ENCODE results near the gene TPCN2.

The TPCN2 gene

DNA sequence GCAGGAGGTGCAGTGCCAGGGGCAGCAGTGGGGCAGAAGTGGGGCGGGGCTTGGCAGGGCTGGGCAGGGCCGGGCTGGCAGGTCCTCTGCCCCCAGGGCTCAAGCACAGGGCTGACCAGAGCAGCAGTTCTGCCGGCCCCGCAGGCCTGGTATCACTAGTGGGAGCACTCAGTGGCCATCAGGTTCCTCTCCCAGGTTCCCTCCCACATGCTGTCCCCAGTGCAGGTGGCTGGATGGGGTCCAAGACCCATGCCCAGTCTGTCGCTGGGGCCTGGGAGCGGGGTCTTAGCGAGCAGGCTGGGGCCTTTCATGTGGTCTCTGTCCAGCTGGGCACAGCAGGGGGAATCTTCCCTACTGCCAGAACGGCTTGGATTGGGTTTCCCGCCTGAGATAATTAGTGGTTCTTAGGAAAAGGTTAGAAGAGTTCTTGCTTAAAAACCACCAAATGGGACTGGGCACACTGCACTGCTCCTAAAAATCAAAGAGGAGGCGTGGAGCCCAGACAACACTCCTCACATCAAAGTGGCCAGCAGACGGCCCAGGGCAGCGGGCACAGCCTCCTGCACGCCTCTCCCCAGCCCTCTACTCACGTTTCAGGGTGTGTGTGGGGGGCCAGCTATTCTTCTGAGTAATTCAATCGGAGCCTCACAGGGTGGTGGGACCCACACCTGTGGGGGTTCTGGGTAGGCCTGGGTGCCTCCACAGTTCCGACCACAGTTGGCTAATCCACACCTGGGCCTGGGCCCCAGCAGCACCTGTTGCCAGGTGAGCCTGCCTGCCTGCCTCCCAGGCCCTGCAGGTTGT is 45.6 kb downstream of the TPCN2 start:
- no peak for DNase-seq (ENCODE audit: low read depth in 2 of 2)

DNA sequence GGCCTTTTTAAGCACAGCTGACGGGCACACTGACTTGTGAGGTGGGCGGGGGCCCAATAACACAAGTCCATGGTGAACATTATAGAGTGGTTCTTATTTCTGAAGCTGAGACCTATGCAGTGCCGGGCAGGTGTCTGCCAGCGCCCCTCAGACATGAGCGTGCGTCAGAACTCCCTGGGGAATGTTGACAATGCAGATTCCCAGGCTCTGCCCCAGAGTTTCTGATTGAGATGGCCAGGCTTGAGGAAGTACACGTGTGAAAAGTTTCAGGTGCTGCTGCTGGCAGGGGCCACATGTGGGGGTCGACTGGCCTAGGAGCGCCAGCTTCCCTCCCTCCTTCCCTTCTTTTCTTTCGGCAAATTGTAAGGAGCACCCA is 46.2 kb downstream of the TPCN2 start:
- DNase-seq (ENCODE audit: low read depth in 2 of 2): no peak

DNA sequence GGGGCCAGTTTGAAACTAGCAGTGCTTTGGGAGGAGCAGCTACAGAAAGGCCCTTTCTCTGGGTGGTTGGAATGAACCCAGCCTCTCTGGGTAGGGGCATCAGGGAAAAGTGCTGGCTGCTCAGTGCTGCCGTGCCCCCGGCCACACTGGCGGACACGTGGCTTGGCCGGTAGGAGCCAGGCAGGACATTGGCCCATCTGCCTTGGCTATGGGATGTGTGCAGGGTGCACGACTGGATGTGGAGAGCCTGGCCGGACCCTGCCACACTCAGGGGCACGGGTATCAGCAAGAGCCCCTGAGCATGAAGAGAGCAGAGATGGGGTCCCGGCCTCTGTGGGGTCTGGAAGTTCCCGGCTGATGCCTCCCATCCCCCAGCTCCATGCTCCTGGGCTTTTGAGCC is 46.6 kb downstream of the TPCN2 start:
- DNase-seq (ENCODE audit: low read depth in 2 of 2): no peak

DNA sequence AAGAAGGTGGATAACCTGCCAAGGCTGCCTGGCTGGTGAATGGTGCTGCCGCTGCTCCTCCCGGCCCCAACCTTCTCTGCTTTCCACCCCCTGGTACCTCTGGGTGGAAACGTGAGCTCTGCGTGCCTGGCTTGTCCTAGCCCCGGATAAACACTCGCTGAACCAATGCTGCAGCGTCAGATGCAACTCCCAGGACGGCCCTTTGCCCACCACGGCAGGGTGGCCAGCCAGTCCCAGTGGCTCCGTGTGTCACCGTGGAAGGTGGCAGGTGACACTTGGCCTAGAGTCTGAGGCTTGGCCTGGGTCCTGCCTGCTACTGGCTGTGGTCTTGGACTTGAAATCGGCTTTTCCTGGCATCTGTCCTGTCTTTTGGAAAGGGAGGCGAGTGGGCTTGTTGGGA is 47.7 kb downstream of the TPCN2 start:
- no peak for DNase-seq (ENCODE audit: low read depth in 2 of 2)

DNA sequence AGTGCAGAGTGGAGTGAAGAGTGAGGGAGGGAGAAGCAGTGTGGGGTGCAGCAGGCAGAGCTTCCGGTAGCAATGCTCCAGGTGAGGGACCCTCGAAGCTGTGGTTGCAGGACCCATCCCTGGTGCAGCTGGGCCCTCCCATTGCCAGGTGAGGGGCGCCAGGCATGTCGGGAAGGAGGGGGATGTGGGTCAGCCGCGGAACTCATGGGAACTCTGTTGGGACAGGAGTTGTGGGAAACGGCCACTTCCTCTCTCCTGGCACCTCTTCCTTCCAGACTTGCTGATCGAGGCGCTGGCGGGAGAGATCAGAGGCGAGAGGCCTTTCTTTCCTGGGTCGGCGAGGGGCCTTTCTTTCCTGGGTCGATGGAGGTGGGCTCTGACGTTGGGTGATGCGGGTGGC is 48.5 kb downstream of the TPCN2 start:
- no peak for DNase-seq (ENCODE audit: low read depth in 2 of 2)

DNA sequence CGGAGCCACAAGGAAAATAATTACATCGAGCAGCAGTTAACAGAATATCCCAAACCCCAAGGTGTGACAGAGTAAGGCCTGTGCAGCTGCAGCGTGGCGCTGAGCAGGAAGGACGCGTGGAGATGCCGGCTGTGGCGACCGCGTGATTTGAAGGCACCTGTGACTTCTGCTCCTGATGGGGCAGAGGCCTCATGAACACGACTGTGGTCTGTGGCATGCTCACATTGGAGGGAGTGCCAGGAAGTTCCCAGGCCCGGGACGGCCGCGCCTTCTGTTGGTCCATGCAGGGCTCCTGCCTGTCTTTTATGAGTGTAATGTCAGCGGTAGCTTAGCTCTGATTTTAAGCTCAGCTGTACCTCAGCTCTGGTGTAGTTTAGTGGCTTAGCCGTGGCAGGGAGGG is 50.4 kb downstream of the TPCN2 start:
- no peak for DNase-seq (ENCODE audit: low read depth in 2 of 2)

DNA sequence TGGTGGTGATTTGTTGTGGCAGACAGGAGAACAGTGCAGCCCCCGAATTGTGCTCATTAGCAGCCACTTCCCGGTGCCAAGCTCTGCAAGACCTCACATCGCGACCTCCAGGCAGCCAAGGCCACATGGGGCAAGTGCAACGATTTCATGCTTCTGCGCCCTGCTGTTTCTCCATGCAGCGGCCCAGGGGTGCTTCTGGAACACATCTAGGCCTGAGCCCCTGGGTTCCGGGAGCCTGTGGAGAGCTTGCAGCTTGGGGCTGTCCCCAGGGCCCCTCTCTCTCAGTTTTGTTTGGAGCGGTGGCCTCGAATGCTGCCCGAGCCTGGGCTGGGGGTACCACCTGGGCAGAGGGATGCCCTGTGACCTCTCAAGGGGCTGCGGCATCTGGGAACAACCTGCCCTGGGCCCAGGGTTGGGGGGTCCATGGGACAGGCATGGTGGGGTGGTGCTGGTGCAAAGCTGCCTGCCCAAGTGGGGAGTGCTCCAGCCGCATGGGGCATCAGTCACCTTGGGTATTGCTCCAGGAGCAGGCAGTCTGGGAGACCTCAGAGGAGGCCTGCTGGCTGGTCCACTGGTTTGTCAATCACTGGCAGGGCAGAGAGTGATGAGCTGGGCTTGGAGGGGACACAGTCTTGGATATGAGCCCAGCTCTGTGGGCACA is 51.9 kb downstream of the TPCN2 start:
- no peak for DNase-seq (ENCODE audit: low read depth in 2 of 2)

DNA sequence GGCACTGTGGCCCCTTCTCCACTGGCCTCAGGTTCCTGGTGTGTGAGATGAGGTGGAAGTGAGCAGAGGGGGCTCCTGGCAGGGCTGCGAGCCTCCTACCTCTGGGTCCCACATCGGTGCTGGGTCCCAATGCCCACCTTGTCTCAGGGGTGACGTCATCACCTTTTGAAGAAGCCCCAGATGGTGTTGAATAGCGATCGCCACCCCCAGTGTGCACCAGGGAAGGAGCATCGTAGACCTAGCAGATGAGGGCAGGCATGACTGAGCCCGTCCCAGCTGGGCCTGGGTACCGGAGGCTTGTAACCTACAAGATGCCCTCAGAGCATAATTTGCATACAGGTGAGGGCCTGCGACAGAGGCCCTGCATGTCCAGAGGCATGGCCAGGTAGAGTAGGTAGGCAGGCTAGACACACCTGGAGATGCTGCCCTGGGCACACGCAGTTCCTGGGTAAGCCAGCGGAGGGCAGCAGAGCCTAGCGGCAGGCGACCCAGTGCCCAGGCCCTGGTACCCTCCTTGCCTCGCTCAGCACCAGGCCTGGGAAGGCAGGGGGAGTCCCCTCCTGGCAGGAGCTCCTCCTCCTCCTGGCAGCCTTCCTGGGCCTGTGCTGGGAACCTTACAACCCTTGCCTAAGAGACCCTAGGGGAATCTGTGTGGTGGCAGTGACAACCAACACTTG is 52.5 kb downstream of the TPCN2 start:
- DNase-seq (ENCODE audit: low read depth in 2 of 2): peak; percentile 47 to 64

DNA sequence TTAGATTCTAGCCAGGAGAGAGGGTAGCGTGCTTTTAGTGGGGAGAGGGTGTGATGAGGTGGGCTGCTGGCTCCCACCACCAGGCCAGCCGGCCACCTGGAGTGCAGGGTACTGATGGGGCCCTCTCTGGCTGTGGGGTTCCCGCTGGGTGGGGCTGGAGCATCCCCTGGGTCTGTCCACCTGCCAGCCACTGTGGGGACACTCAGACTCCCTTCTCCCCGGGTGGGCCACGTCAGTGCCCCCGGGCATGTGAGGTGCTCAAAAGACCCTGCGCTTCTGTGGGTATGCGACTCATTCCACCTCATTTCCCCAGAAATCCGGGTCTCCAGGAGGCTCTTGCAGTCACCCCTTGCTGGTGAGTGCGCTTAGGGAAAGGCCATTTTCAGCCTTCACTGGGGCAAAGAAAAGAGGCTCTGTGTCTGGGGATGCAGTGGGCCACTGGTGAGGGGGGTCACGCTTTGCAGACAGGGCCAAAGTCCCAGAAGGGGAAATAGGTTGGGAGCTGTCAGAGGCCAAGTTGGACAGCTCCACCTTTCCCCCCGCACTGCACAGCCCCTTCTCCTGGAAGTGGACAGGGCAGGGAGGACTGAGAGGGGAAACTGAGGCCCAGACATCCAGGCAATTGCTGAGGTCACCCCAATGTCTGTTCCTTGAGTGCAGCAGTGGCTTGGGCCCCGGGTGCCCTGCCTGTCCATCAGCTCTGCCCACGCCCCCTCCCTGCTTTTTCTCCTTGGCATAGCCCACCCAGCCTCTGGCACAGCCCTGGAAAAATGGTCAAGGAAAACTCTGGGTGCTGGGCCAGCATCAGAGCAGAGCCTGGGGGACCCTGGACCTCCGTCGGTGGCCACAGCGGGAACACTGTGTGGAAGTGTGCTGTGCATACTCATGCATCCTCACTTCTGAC is 53.3 kb downstream of the TPCN2 start:
- DNase-seq (ENCODE audit: low read depth in 2 of 2): no peak

DNA sequence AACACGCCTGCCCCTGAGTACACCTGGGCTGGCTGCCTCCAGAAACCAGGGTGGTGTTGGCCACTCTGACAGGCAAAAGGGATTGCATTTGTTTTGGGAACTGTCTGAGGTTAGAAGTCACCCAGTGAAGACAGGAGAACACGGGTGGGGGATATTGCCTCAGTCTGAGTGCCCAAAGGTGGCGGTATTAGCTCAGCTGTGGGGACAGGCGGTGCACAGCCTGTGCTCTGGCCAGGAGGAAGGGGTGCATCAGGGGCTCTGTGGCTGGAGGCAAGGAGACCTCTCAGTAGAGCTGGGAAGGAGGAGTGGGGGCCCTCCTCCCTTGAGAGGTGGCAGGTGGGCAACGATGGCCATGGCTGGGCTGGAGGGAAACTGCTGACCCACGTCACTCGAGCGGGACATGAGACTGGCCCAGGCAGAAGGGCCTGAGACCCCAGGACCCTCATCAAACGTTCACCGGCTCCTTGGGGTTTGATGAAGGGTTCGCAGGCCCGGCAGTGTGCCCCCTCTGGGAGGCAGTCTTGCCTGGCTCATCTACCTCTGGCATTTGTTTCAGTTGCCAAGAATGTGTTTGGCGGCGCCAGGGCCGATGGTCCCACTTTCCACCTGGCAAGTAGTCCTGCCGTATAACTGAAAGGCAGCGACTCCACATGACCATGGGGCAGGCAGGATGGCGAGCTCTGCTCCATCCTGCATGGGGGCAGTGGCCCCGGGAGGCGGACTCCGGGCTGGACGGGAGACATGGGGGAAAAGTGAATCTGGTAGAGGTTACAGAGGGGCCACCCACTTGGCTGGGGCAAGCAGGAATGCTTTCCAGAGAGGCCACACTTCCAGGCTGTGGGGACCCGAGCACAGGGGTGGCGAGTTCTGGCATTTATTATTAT is 54.2 kb downstream of the TPCN2 start:
- DNase-seq (ENCODE audit: low read depth in 2 of 2): no peak

DNA sequence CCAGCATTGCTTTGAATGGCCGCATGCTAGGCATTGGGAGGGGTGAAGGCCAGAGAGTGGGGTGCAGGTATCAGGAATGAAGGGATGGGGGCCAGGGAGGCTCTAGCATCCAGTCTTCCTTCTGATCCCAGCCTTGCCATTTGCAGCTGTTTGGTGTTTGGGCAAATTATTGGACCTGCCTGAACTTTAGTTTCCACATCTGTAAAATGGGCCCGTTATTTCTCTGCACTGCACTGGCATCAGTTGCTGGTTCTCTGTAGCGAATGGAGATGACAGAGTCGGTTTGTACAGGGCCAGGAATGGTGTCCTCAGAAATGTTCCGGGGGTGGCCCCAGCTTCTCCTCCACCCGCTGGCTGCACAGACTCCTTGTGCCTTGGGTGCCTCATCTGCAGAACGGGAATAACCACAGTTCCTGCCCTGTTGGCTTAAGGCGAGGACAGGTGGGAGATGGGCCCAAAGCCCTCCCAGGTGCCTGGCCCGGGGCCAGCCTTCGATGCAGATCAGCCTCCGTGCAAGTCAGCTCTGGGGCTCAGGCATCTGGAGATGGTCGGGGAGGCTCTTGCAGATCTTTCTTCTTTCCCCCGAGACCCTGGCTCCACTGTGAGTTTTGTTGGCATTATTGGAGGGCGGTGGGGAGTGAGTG is 55.6 kb downstream of the TPCN2 start:
- DNase-seq (ENCODE audit: low read depth in 2 of 2): no peak

DNA sequence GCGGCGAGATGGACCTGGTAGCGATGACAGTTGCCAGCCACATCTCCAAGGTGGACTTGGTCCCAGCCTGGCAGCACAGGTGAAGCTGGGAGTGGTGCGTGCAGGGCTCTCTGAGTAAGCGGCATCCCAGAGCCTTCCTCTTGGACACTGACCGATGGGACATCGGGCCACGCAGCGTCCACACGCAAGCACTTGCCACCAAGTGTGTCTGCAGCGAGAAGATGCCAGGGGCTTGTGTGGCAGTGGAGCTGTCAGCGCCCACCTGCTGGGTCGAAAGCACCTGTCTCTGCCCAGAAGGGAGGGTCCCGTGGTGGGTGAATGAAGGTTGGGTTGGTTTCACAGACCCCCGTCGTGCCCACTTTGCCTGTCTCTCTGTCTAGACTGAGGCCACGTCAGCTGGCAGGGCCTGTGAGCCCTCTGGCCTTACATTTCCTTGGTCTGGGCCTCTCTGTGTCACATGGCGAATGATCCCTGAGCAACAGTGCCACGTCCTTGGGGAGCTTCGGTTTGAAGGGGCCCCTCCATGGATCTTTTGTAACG is 56.2 kb downstream of the TPCN2 start:
- no peak for DNase-seq (ENCODE audit: low read depth in 2 of 2)

DNA sequence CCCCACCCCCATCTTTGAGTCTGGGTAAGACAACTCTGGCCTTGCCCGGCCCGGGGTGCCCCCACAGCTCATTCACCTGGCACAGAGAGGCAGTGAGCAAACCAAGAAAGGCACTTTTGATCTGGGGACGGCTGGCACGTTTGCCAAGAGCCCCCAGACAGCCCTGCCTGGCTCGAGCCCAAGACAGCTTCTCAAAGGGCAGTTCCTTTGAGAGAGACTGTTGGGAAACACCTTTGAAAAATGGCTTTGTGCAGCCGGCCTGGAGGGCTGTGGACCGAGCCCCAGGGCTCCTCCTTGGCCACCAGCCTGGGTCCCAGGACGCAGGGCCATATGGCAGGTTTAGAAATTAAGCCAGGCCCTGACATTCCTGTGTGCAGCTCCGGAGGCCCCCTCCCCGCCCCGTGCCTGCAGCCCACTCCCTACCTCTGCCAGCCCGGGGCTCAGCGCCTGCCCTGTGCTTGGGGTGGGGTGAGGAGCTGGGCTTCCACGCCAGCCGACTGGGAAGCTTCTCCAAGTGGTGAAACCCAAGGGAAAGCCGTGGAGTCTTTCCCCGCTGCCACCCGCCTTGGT is 56.8 kb downstream of the TPCN2 start:
- no peak for DNase-seq (ENCODE audit: low read depth in 2 of 2)

DNA sequence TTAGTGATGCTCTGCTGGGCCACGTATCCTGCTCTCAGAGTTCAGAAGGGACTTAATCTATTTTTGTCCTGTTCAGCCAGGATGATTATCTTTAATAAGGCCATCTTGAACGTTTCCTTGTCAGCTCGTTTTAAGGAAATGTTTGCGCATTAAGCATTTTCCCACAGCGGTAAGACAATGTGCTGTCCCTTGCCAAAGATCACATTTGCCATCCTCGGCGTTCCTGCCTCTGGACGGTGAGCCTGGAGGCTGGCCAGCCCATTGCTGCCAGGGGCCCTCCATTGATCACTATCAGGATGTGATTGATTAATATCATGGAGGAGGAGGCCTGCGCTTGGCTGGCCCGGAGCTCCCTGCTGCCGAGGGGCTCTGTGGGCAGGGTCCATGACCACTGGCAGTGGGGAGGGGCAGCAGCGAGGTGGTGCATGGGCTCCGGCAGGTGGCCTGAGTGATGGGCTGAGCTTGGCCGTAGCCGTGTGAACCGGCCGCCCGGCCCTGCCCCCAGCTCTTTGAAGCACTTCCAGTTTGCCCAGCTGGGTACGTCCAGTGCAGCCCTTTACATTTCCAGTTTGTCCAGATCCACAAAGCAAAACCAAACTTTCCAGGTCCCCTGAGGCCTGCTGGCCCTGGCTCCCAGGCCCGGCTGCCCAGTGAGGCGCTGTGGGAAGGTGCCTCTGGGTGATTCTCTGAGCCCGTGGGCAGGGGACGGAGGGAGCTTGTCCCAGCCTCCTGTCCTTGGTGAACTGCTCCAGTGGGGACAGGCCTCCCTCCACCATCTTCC is 57.5 kb downstream of the TPCN2 start:
- DNase-seq (ENCODE audit: low read depth in 2 of 2): no peak

DNA sequence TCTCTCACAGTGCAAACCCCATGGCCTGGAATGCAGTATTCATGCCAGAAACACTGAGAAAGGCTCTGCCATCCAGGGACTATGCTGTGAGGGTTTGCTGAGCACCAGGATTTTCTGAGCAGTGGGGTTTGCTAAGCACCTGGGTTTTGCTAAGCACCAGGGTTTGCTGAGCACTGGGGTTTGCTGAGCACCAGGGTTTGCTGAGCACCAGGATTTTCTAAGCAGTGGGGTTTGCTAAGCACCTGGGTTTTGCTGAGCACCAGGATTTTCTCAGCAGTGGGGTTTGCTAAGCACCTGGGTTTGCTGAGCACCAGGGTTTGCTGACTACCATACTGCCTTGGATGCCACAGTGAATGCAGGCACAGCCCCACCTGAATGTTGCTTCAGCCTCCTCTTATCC is 58.7 kb downstream of the TPCN2 start:
- no peak for DNase-seq (ENCODE audit: low read depth in 2 of 2)

DNA sequence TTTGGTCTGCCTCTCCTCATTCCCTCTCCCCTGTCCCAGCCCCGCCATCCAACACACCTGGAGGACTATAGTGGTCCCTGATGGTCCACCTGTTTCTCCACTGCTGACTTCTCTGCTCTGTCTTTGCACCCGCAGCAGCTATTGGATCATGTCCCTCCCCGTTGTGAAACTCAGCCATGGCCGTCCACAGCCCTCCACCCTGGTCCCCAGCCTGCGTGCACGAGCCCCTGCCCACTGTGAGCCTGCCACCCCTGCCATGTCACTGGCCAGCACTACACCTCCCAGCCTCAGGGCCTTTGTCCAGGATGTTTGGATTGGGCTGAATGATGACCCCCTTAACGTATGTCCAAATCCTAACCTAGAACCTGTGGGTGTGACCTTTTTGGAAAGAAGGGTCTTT is 59.3 kb downstream of the TPCN2 start:
- no peak for DNase-seq (ENCODE audit: low read depth in 2 of 2)

DNA sequence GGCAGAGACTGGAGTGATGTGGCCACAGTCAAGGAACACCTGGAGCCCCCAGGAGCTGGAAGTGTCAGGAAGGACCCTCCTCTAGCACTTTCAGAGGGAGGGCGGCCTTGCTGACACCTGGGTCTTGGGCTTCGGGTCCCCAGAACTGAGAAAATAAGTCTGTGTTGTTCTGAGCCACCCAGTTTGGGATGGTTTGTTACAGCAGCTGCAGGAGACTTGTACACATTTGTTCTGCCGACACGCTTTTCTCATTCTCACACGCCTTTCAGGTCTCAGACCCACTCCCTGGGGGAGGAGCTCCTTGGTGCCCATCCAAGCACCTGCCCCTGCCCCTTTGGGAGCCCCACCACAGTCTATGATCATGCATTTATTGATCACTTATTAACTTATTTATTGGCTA is 59.8 kb downstream of the TPCN2 start:
- DNase-seq (ENCODE audit: low read depth in 2 of 2): no peak

DNA sequence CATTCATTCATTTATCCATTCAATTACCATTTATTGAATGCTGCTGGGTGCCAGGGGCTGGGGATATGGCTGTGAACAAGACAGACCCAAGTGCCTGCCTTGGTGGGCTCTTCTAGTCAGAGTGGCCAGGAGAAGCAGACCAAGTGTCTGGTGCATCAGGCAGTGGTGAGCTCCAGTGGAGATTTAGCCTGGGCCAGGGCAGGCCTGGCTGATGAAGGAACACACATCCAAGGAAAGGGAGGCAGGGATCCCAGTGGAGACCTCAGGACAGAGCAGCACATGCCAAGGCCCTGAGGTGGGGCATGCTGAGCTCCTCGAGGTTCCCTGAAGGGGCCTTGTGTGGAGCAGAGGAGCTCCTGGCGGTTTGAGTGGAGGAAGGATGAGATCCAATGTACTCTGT is 60.4 kb downstream of the TPCN2 start:
- DNase-seq (ENCODE audit: low read depth in 2 of 2): no peak

DNA sequence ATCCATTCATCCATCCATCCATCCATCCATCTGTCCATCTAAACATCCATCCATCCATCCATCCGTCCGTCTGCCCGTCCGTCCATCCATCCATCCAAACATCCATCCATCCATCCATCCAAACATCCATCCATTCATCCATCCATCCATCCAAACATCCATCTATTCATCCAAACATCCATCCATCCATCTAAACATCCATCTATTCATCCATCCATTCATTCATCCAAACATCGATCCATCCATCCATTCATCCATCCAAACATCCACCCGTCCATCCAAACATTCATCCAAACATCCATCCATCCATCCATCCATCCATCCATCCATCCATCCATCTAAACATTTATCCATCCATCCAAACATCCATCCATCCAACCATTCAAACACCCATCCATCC is 61.7 kb downstream of the TPCN2 start:
- DNase-seq (ENCODE audit: low read depth in 2 of 2): no peak

All from stimulated activated CD4-positive, alpha-beta T cell treated with anti-CD3 and anti-CD28 coated beads, Interleukin-15, amount 100 ng/mL, for 48 hours (primary cell).